Measurements from ENCODE around the gene NBEAL1.
"Not testable (repeated sequence)": the region's sequence is repeated elsewhere in the genome, so short reads cannot be mapped to it uniquely, and the experiment has no call there.

- TF ChIP-seq CTCF, POLR2A, EP300 (IDR thresholded peaks at IDR 0.05): not testable (repeated sequence)
Measured at GRCh38 chr2:203090721-203091120, 76.0 kb downstream of the NBEAL1 start.

Data from ovary (tissue), 3 donors.